WTC11 (cell line): ENCODE measurements around the gene NXF1.

Source experiments
- CTCF ChIP-seq: fragments of 200-600 bp; IDR thresholded peaks from 2 replicates; pipeline ENCODE4 v1.8.0; 2022; ENCODE audit warnings: antibody characterized with exemption
- MAX ChIP-seq: sonication (generic); formaldehyde crosslinking; IDR thresholded peaks from 2 replicates; pipeline ENCODE4 v1.8.0; 2022; ENCODE audit warnings: mild to moderate bottlenecking, missing genetic modification reagents

GRCh38 chr11:62747475-62748160 is 57.6 kb downstream of the NXF1 start:
- TF ChIP-seq CTCF (no peak), MAX (CRISPR knock-in tag) (no peak)
